HG02973 (cell line): ENCODE measurements around the gene TCF25.
"Not testable (repeated sequence)": the region's sequence is repeated elsewhere in the genome, so short reads cannot be mapped to it uniquely, and the experiment has no call there.

Experiments
- ATAC-seq: cut with Tn5 transposase; IDR thresholded peaks from one replicate; pipeline ENCODE4 v1.9.1; 2021; ENCODE audit warnings: moderate library complexity; ENCODE audit not compliant: unreplicated experiment

The TCF25 gene

GRCh38 chr16:89873109-89873971 is at the start of gene TCF25:
TSS of gene TCF25 (plus strand) at chr16:89873592. CDS start at chr16:89873668, 76 bp downstream.
- ATAC-seq: peak; percentile 37

GRCh38 chr16:89823824-89824148 is 49.6 kb upstream of the TCF25 start:
- not testable (repeated sequence) for ATAC-seq

GRCh38 chr16:89826531-89827382 is 46.6 kb upstream of the TCF25 start:
- ATAC-seq: no peak

GRCh38 chr16:89827383-89828198 is 45.8 kb upstream of the TCF25 start:
- no peak for ATAC-seq

GRCh38 chr16:89828199-89828869 is 45.1 kb upstream of the TCF25 start, which contains the start of gene SPIRE2:
TSS of gene SPIRE2 (plus strand) at chr16:89828475. CDS start at chr16:89828551, 76 bp downstream.
- no peak for ATAC-seq

- no peak for ATAC-seq
Observed at GRCh38 chr16:89828870-89829629, 44.3 kb upstream of the TCF25 start.

GRCh38 chr16:89829630-89830437 is 43.6 kb upstream of the TCF25 start:
- no peak for ATAC-seq

- ATAC-seq: no peak
Observed at GRCh38 chr16:89831810-89832328, 41.5 kb upstream of the TCF25 start.

GRCh38 chr16:89833664-89834363 is 39.6 kb upstream of the TCF25 start:
- ATAC-seq: not testable (repeated sequence)

- not testable (repeated sequence) for ATAC-seq
Observed at GRCh38 chr16:89834813-89835363, 38.5 kb upstream of the TCF25 start.

GRCh38 chr16:89836484-89836883 is 36.9 kb upstream of the TCF25 start:
- not testable (repeated sequence) for ATAC-seq

GRCh38 chr16:89837014-89837546 is 36.3 kb upstream of the TCF25 start:
- ATAC-seq: no peak

GRCh38 chr16:89841275-89841674 is 32.1 kb upstream of the TCF25 start:
- no peak for ATAC-seq

- ATAC-seq: no peak
Observed at GRCh38 chr16:89842471-89843408, 30.7 kb upstream of the TCF25 start.

- ATAC-seq: no peak
Observed at GRCh38 chr16:89843409-89844350, 29.7 kb upstream of the TCF25 start.
